Breast epithelium (tissue), 4 donors: ENCODE data around the gene GABRD. TPM values are rescaled to one million over a fixed set of nuclear protein-coding genes. Genes with fewer than 3 reads are reported as not detected.

ENCODE experiments used
- DNase-seq, 2 donors: peaks; one replicate each; pipeline ENCODE4 v3.0.0-alpha.2; 2019; ENCODE audit warnings: low spot score in 2 of 2
- H3K27ac ChIP-seq, 2 donors: fragments of 200-600 bp; sonication (generic) in 1 of 2; one replicate each; pipeline ENCODE4 v1.5.1; 2016 to 2019; ENCODE audit warnings: mild to moderate bottlenecking in 1 of 2
- H3K27me3 ChIP-seq, 2 donors: fragments of 200-600 bp; sonication (generic) in 1 of 2; one replicate each; pipeline versions ENCODE4 v1.5.1 to v1.6.0; 2017 to 2019; ENCODE audit warnings: control low read depth in 1 of 2, mild to moderate bottlenecking in 1 of 2
- H3K36me3 ChIP-seq: fragments of 200-600 bp; one replicate; pipeline ENCODE4 v1.5.1; 2019
- H3K4me1 ChIP-seq, 2 donors: fragments of 200-600 bp; sonication (generic); one replicate each; pipeline ENCODE4 v1.5.1; 2016 to 2019; ENCODE audit warnings: control low read depth in 1 of 2
- H3K4me3 ChIP-seq, 3 donors: fragments of 200-600 bp; sonication (generic); 1 replicate in 2 of 3; 2 replicates in 1 of 3; pipeline ENCODE4 v1.5.1; 2016 to 2019; ENCODE audit warnings: mild to moderate bottlenecking in 3 of 3, moderate library complexity in 2 of 3
- H3K9me3 ChIP-seq, 2 donors: fragments of 200-600 bp; sonication (generic) in 1 of 2; one replicate each; pipeline ENCODE4 v1.5.1; 2016 to 2019; ENCODE audit warnings: control low read depth in 1 of 2
- CTCF ChIP-seq, 3 donors: fragments of 450-650 bp; IDR thresholded peaks; one replicate each; pipeline ENCODE4 v1.5.1; 2016 to 2017; ENCODE audit warnings: antibody characterized with exemption in 3 of 3, mild to moderate bottlenecking in 3 of 3, moderate library complexity in 3 of 3
- POLR2A ChIP-seq: fragments of 450-650 bp; IDR thresholded peaks from one replicate; pipeline ENCODE4 v1.6.1; 2016; ENCODE audit warnings: antibody characterized with exemption, mild to moderate bottlenecking, moderate library complexity
- POLR2AphosphoS5 ChIP-seq, 3 donors: sonication (generic); formaldehyde crosslinking; IDR thresholded peaks; one replicate each; pipeline ENCODE4 v1.6.1; 2017; ENCODE audit warnings: antibody characterized with exemption in 3 of 3
- intact Hi-C: fragments of 100-400 bp; cut with DNase I; formaldehyde crosslinking; loops from one replicate; pipeline ENCODE4 v1.15.1; 2023; ENCODE audit warnings: low total_unique reads
- total RNA-seq, 3 donors: library from RNA; depleted of rRNA; stranded (reverse); fragments of >200 nt; gene quantifications; one replicate each; pipeline ENCODE4 v1.1.0, GENCODE V29; 2016

The GABRD gene
- total RNA-seq, 3 donors from 2014 or later = not detected

GRCh38 chr1:2061065-2061778, 42.1 kb downstream of the GABRD start:
- H3K27me3 ChIP-seq = no peaks in the 10 kb centered on the region

GRCh38 chr1:2065699-2066098, 46.6 kb downstream of the GABRD start:
- Histone ChIP-seq H3K4me1 (no peaks in the 10 kb centered on the region), H3K27ac (no peak overlapping the region), H3K9me3 (peaks cover 8 to 10% of the 10 kb centered on the region in 2 donors), H3K36me3 (no peaks in the 10 kb centered on the region), H3K4me3 (no peak overlapping the region), H3K27me3 (no peaks in the 10 kb centered on the region)
- no peak for DNase-seq
- intact Hi-C loops = no loop called here
- TF ChIP-seq POLR2AphosphoS5 (IDR thresholded peaks at IDR 0.05) (no peak), POLR2A (no peak), CTCF (IDR thresholded peaks at IDR 0.05) (no peak)

More at GRCh38 chr1:2061065-2061778, 42.1 kb downstream of the GABRD start:
- DNase-seq = no peak
- Histone ChIP-seq H3K4me1 (no peaks in the 10 kb centered on the region), H3K36me3 (no peaks in the 10 kb centered on the region), H3K4me3 (no peak overlapping the region), H3K9me3 (peaks cover 8 to 9% of the 10 kb centered on the region in 2 donors), H3K27ac (no peak overlapping the region)
- intact Hi-C loops = no loop called here
- TF ChIP-seq CTCF (IDR thresholded peaks at IDR 0.05) (no peak), POLR2AphosphoS5 (IDR thresholded peaks at IDR 0.05) (no peak), POLR2A (no peak)

GRCh38 chr1:2067393-2067792, 48.2 kb downstream of the GABRD start:
- Histone ChIP-seq H3K36me3 (no peaks in the 10 kb centered on the region), H3K27me3 (no peaks in the 10 kb centered on the region), H3K4me1 (no peaks in the 10 kb centered on the region), H3K4me3 (no peak overlapping the region), H3K27ac (no peak overlapping the region), H3K9me3 (peaks cover 8 to 10% of the 10 kb centered on the region in 2 donors)
- TF ChIP-seq CTCF (IDR thresholded peaks at IDR 0.05) (no peak), POLR2AphosphoS5 (IDR thresholded peaks at IDR 0.05) (no peak), POLR2A (no peak)
- DNase-seq = no peak
- intact Hi-C loops = no loop called here

GRCh38 chr1:2067981-2068380, 48.8 kb downstream of the GABRD start:
- Histone ChIP-seq H3K4me3 (no peak overlapping the region), H3K27ac (no peak overlapping the region), H3K4me1 (no peaks in the 10 kb centered on the region), H3K9me3 (peaks cover 8 to 10% of the 10 kb centered on the region in 2 donors), H3K27me3 (no peaks in the 10 kb centered on the region), H3K36me3 (no peaks in the 10 kb centered on the region)
- TF ChIP-seq CTCF (IDR thresholded peaks at IDR 0.05) (no peak), POLR2A (no peak), POLR2AphosphoS5 (IDR thresholded peaks at IDR 0.05) (no peak)
- no peak for DNase-seq
- intact Hi-C loops = no loop called here

- no peak overlapping the region for H3K27ac ChIP-seq
- H3K36me3 ChIP-seq = no peaks in the 10 kb centered on the region
- H3K4me1 ChIP-seq = no peaks in the 10 kb centered on the region
- no peak overlapping the region for H3K4me3 ChIP-seq
- no peak for DNase-seq
- peaks cover 8 to 10% of the 10 kb centered on the region in 2 donors for H3K9me3 ChIP-seq
- no peaks in the 10 kb centered on the region for H3K27me3 ChIP-seq
- intact Hi-C loops = no loop called here
- TF ChIP-seq POLR2AphosphoS5 (IDR thresholded peaks at IDR 0.05) = no peak
- TF ChIP-seq POLR2A = no peak
- no peak for TF ChIP-seq CTCF (IDR thresholded peaks at IDR 0.05)
These were observed 49.8 kb downstream of the GABRD start for GRCh38 chr1:2068951-2069350.
